K562 (cell line): ENCODE measurements around the gene COBLL1. TPM values are rescaled to one million over a fixed set of nuclear protein-coding genes. Genes with fewer than 3 reads are reported as not detected.

Source experiments
- BCLAF1 ChIP-seq, 2 experiments: fragments of 450-650 bp in 1 of 2; IDR thresholded peaks; 2 replicates each; pipeline ENCODE4 v1.6.1; 2011 to 2017; ENCODE audit warnings: low read depth in 2 of 2, antibody characterized with exemption in 1 of 2, borderline replicate concordance in 1 of 2, low read length in 1 of 2, mild to moderate bottlenecking in 1 of 2, mixed read lengths in 1 of 2; ENCODE audit not compliant: control insufficient read depth in 1 of 2
- CREB3 ChIP-seq: fragments of 450-650 bp; conservative IDR thresholded peaks from 2 replicates; pipeline ENCODE4 v1.6.1; 2016; ENCODE audit warnings: missing genetic modification characterization, low read depth, mild to moderate bottlenecking, missing compliant biosample characterization, moderate library complexity
- CXXC5 ChIP-seq: fragments of 250-450 bp; sonication (Bioruptor Pico); IDR thresholded peaks from 2 replicates; pipeline ENCODE4 v1.8.0; 2022; ENCODE audit warnings: inconsistent platforms, mild to moderate bottlenecking, moderate library complexity
- ETS2 ChIP-seq: IDR thresholded peaks from 2 replicates; pipeline ENCODE4 v1.6.1; 2016; ENCODE audit warnings: borderline replicate concordance, missing genetic modification characterization, mild to moderate bottlenecking, moderate library complexity, missing compliant biosample characterization; ENCODE audit not compliant: poor library complexity, severe bottlenecking
- HDAC3 ChIP-seq: fragments of 450-650 bp; IDR thresholded peaks from 2 replicates; pipeline ENCODE4 v1.6.1; 2018; ENCODE audit warnings: borderline replicate concordance, mild to moderate bottlenecking, moderate library complexity; ENCODE audit not compliant: partially characterized antibody
- HLTF ChIP-seq: fragments of 450-650 bp; IDR thresholded peaks from 2 replicates; pipeline ENCODE4 v1.6.1; 2016
- SPI1 ChIP-seq: IDR thresholded peaks from 2 replicates; pipeline ENCODE4 v1.6.1; 2011; ENCODE audit warnings: low read depth, low read length, control low read depth, borderline replicate concordance
- TFE3 ChIP-seq: fragments of 450-650 bp; formaldehyde crosslinking; IDR thresholded peaks from 2 replicates; pipeline ENCODE4 v1.4.0; 2020; ENCODE audit warnings: mild to moderate bottlenecking, mixed read lengths
- ZBTB17 ChIP-seq: fragments of 450-650 bp; formaldehyde crosslinking; IDR thresholded peaks from 2 replicates; pipeline ENCODE4 v1.4.0; 2020; ENCODE audit warnings: mild to moderate bottlenecking
- ZNF124 ChIP-seq: sonication (generic); formaldehyde crosslinking; IDR thresholded peaks from 2 replicates; pipeline ENCODE4 v1.8.1; 2022; ENCODE audit warnings: missing genetic modification reagents
- ZNF24 ChIP-seq: fragments of 450-650 bp; IDR thresholded peaks from 2 replicates; pipeline ENCODE4 v1.6.1; 2016
- polyA plus RNA-seq, 8 experiments: library from polyadenylated mRNA; depleted of rRNA in 4 of 8; stranded (reverse) in 5 of 8; unstranded in 3 of 8; fragments of >200 nt; fragmentation: Nextera tagmentation in 2 of 8; fragmentation: Illumina TruSeq in 1 of 8; extraction: Ambion mirVana in 2 of 8; extraction: Trizol in 1 of 8; gene quantifications; 2 replicates each; pipeline versions ENCODE4 v1.2.1 to v1.2.3, GENCODE V29; 2011 to 2014; ENCODE audit warnings: inconsistent platforms in 1 of 8, missing spikeins in 1 of 8
- total RNA-seq, 7 experiments: library from RNA; depleted of rRNA in 6 of 7; stranded (reverse); fragments of >200 nt in 6 of 7; fragmentation: Illumina TruSeq in 2 of 7; extraction: Trizol in 2 of 7; gene quantifications; 2 replicates each; pipeline versions ENCODE4 v1.2.1 to v1.2.3, GENCODE V29; 2011 to 2021; ENCODE audit warnings: low replicate concordance in 1 of 7

Gene COBLL1
- total and polyA plus RNA-seq, 9 of the 15 experiments (the other 6 are each of a cell fraction or from before 2014, with no cell fraction given): 0.07 to 1.6 (median 0.71) TPM

GRCh38 chr2:164777847-164778461 is 63.7 kb downstream of the COBLL1 start (continued):
- TF ChIP-seq BCLAF1 (IDR thresholded peaks at IDR 0.05; ENCODE audit: borderline replicate concordance in 1 of 2, control insufficient read depth in 1 of 2, low read depth in 2 of 2, low read length in 1 of 2) (no peak), HLTF (no peak), ZBTB17 (CRISPR knock-in tag) (no peak), ETS2 (no peak), ZNF24 (no peak), SPI1 (no peak), ZNF124 (CRISPR knock-in tag) (no peak), CREB3 (tag) (no peak), TFE3 (no peak), HDAC3 (no peak), CXXC5 (no peak)
- TF ChIP-seq, all 486 proteins: peak for 0
